Measurements from ENCODE around the gene COLQ.
A peak's percentile ranks its signal among the peaks of the same experiment; 100 is the strongest.

Gene COLQ

GRCh38 chr3:15453991-15454625, 67.4 kb downstream of the COLQ start:
- DNase-seq = no peak

- DNase-seq = no peak
Observed at GRCh38 chr3:15453501-15453900, 68.0 kb downstream of the COLQ start.

GRCh38 chr3:15452961-15453360, 68.5 kb downstream of the COLQ start:
- DNase-seq = no peak

GRCh38 chr3:15452156-15452555, 69.3 kb downstream of the COLQ start:
- DNase-seq = no peak

- DNase-seq = no peak
Observed at GRCh38 chr3:15451216-15452113, 70.0 kb downstream of the COLQ start.

- DNase-seq = no peak
Observed at GRCh38 chr3:15450438-15451215, 70.9 kb downstream of the COLQ start.

- DNase-seq = no peak
Observed at GRCh38 chr3:15449489-15450224, 71.8 kb downstream of the COLQ start.

GRCh38 chr3:15443826-15444524, 77.5 kb downstream of the COLQ start:
- DNase-seq = no peak

GRCh38 chr3:15440891-15441290, 80.6 kb downstream of the COLQ start:
- DNase-seq = no peak

- DNase-seq = no peak
Observed at GRCh38 chr3:15439476-15439875, 82.0 kb downstream of the COLQ start.

GRCh38 chr3:15438983-15439382, 82.5 kb downstream of the COLQ start:
- DNase-seq = no peak

- DNase-seq = no peak
Observed at GRCh38 chr3:15436246-15436645, 85.3 kb downstream of the COLQ start.

GRCh38 chr3:15434756-15435155, 86.8 kb downstream of the COLQ start:
- DNase-seq = no peak

- DNase-seq = no peak
Observed at GRCh38 chr3:15433531-15433930, 88.0 kb downstream of the COLQ start.

- no peak for DNase-seq
Observed at GRCh38 chr3:15431256-15431837, 90.2 kb downstream of the COLQ start.

- DNase-seq = no peak
Observed at GRCh38 chr3:15430624-15431023, 90.9 kb downstream of the COLQ start.

GRCh38 chr3:15429080-15429479, 92.4 kb downstream of the COLQ start:
- DNase-seq = no peak

- no peak for DNase-seq
Observed at GRCh38 chr3:15428539-15428938, 93.0 kb downstream of the COLQ start.

- DNase-seq = no peak
Observed at GRCh38 chr3:15427981-15428380, 93.5 kb downstream of the COLQ start.

- DNase-seq = peak; percentile 47
Observed at GRCh38 chr3:15427182-15427880, 94.2 kb downstream of the COLQ start, which contains the start of the genes EAF1 and METTL6. Gene EAF1, plus strand, starts transcription at chr3:15427598. Its CDS starts 182 bp downstream, at chr3:15427780. Gene METTL6, minus strand, starts transcription at chr3:15427544. Its CDS starts 1,033 bp downstream, at chr3:15426511.

GRCh38 chr3:15426579-15427118, 94.9 kb downstream of the COLQ start:
- DNase-seq = no peak

Measured in NCI-H526 treated with DMSO at 0.1 percent for 48 hours (cell line).